K562 (cell line): Measurements from ENCODE around the gene VEZF1. TPM values are rescaled to one million over a fixed set of nuclear protein-coding genes. Genes with fewer than 3 reads are reported as not detected.

Experiments used
- ATF7 ChIP-seq: fragments of 450-650 bp; IDR thresholded peaks from 2 replicates; pipeline ENCODE4 v1.7.1; 2014; ENCODE audit warnings: mild to moderate bottlenecking, moderate library complexity
- CGGBP1 ChIP-seq: fragments of 250-450 bp; sonication (Bioruptor Pico); IDR thresholded peaks from 2 replicates; pipeline ENCODE4 v1.9.0; 2021; ENCODE audit warnings: mild to moderate bottlenecking
- FOSL1 ChIP-seq: fragments of 200-800 bp; sonication (Bioruptor generic); conservative IDR thresholded peaks from 2 replicates; pipeline ENCODE4 v1.6.1; 2016; ENCODE audit warnings: missing genetic modification characterization, missing compliant biosample characterization
- FOXJ2 ChIP-seq: fragments of 200-800 bp; sonication (Bioruptor generic); IDR thresholded peaks from 2 replicates; pipeline ENCODE4 v1.6.1; 2016; ENCODE audit warnings: missing genetic modification characterization, missing compliant biosample characterization
- GABPA ChIP-seq: fragments of 200-800 bp; sonication (Bioruptor generic); conservative IDR thresholded peaks from 2 replicates; pipeline ENCODE4 v1.6.1; 2016; ENCODE audit warnings: low read depth, missing genetic modification characterization, missing compliant biosample characterization
- GTF2B ChIP-seq: IDR thresholded peaks from 2 replicates; pipeline ENCODE4 v1.6.1; 2011; ENCODE audit not compliant: insufficient read length; ENCODE audit errors: extremely low read depth
- HBP1 ChIP-seq: fragments of 450-650 bp; formaldehyde crosslinking; IDR thresholded peaks from 2 replicates; pipeline ENCODE4 v1.4.0; 2022; ENCODE audit warnings: missing genetic modification characterization
- HDAC1 ChIP-seq, 2 experiments: fragments of 450-650 bp; IDR thresholded peaks; 2 replicates each; pipeline ENCODE4 v1.6.1; 2016 to 2017; ENCODE audit warnings: inconsistent platforms in 1 of 2, mild to moderate bottlenecking in 1 of 2, moderate library complexity in 1 of 2
- HNRNPL ChIP-seq: fragments of 200-400 bp; formaldehyde crosslinking; IDR thresholded peaks from 2 replicates; pipeline ENCODE4 v1.6.1; 2017; ENCODE audit warnings: low read depth, mild to moderate bottlenecking, low read length
- MTA3 ChIP-seq: fragments of 450-650 bp; formaldehyde crosslinking; IDR thresholded peaks from 2 replicates; pipeline ENCODE4 v1.6.1; 2017; ENCODE audit warnings: mild to moderate bottlenecking, borderline replicate concordance
- MXD1 ChIP-seq: fragments of 250-450 bp; sonication (Bioruptor Pico); IDR thresholded peaks from 2 replicates; pipeline ENCODE4 v1.8.0; 2021; ENCODE audit warnings: borderline replicate concordance, mild to moderate bottlenecking, moderate library complexity; ENCODE audit not compliant: poor library complexity, severe bottlenecking
- POLR2AphosphoS5 ChIP-seq: IDR thresholded peaks from 2 replicates; pipeline ENCODE4 v1.6.1; 2011; ENCODE audit warnings: mild to moderate bottlenecking, low read depth, low read length, moderate library complexity; ENCODE audit not compliant: control insufficient read depth, insufficient read depth
- SMARCA5 ChIP-seq: fragments of 450-650 bp; IDR thresholded peaks from 2 replicates; pipeline ENCODE4 v1.6.1; 2016
- SMC3 ChIP-seq: conservative IDR thresholded peaks from 2 replicates; pipeline ENCODE4 v1.6.1; 2011; ENCODE audit warnings: low read depth, low read length, improper control_type of control experiment; ENCODE audit not compliant: insufficient read depth
- TEAD4 ChIP-seq, 2 experiments: sonication (generic) in 1 of 2; formaldehyde crosslinking in 1 of 2; IDR thresholded peaks; 2 replicates each; pipeline versions ENCODE4 v1.6.1 to v1.8.0; 2012 to 2022; ENCODE audit warnings: borderline replicate concordance in 1 of 2, inconsistent platforms in 1 of 2, low read length in 1 of 2, mild to moderate bottlenecking in 1 of 2, missing genetic modification reagents in 1 of 2
- TFAM ChIP-seq: fragments of 250-450 bp; sonication (Bioruptor Pico); conservative IDR thresholded peaks from 2 replicates; pipeline ENCODE4 v1.5.0; 2021; ENCODE audit warnings: mild to moderate bottlenecking, moderate library complexity
- ZBTB17 ChIP-seq: fragments of 450-650 bp; formaldehyde crosslinking; IDR thresholded peaks from 2 replicates; pipeline ENCODE4 v1.4.0; 2020; ENCODE audit warnings: mild to moderate bottlenecking
- ZNF561 ChIP-seq: fragments of 450-650 bp; formaldehyde crosslinking; conservative IDR thresholded peaks from 2 replicates; pipeline ENCODE4 v1.4.0; 2020; ENCODE audit warnings: mild to moderate bottlenecking, moderate library complexity
- polyA plus RNA-seq, 8 experiments: library from polyadenylated mRNA; depleted of rRNA in 4 of 8; stranded (reverse) in 5 of 8; unstranded in 3 of 8; fragments of >200 nt; fragmentation: Nextera tagmentation in 2 of 8; fragmentation: Illumina TruSeq in 1 of 8; extraction: Ambion mirVana in 2 of 8; extraction: Trizol in 1 of 8; gene quantifications; 2 replicates each; pipeline versions ENCODE4 v1.2.1 to v1.2.3, GENCODE V29; 2011 to 2014; ENCODE audit warnings: inconsistent platforms in 1 of 8, missing spikeins in 1 of 8
- total RNA-seq, 7 experiments: library from RNA; depleted of rRNA in 6 of 7; stranded (reverse); fragments of >200 nt in 6 of 7; fragmentation: Illumina TruSeq in 2 of 7; extraction: Trizol in 2 of 7; gene quantifications; 2 replicates each; pipeline versions ENCODE4 v1.2.1 to v1.2.3, GENCODE V29; 2011 to 2021; ENCODE audit warnings: low replicate concordance in 1 of 7
- TF ChIP-seq, protein P1 (sequence below): sonication (generic); formaldehyde crosslinking; IDR thresholded peaks from 2 replicates; pipeline ENCODE4 v1.8.1; 2023; ENCODE audit warnings: mild to moderate bottlenecking, missing genetic modification reagents
- TF ChIP-seq, protein P2 (sequence below): fragments of 250-450 bp; sonication (Bioruptor Pico); IDR thresholded peaks from 2 replicates; pipeline ENCODE4 v1.5.0; 2022; ENCODE audit warnings: mild to moderate bottlenecking

Gene VEZF1
- total and polyA plus RNA-seq, 9 of the 15 experiments (the other 6 are each of a cell fraction or from before 2014, with no cell fraction given) = 9.5 to 33.4 (median 22.1) TPM

- TF ChIP-seq MXD1 (CRISPR knock-in tag) (no peak), GABPA (tag) (peak; percentile 81), ATF7 (peak; percentile 97), POLR2AphosphoS5 (peak; percentile 92), SMC3 (0 out of 2 replicates have a peak, but pooled peaks have one; percentile 23), HBP1 (CRISPR knock-in tag) (no peak; the same call in 1 of the 2 replicates), FOXJ2 (tag) (peak; percentile 68), TEAD4 (IDR thresholded peaks at IDR 0.05; ENCODE audit: low read length) (peak; percentile 21), TEAD4 (CRISPR knock-in tag; IDR thresholded peaks at IDR 0.05; ENCODE audit: borderline replicate concordance) (no peak), GTF2B (no peak), ZBTB17 (peak; percentile 10; the same call in 1 of the 2 replicates), SMARCA5 (no peak), HNRNPL (no peak; the same call in 1 of the 2 replicates), FOSL1 (tag) (peak; percentile 53), TFAM (CRISPR knock-in tag) (no peak), CGGBP1 (no peak), HDAC1 (IDR thresholded peaks at IDR 0.05) (no peak; a peak in 1 of 4 replicates), MTA3 (peak; percentile 80), ZNF561 (no peak)
- TF ChIP-seq, protein P1, sequence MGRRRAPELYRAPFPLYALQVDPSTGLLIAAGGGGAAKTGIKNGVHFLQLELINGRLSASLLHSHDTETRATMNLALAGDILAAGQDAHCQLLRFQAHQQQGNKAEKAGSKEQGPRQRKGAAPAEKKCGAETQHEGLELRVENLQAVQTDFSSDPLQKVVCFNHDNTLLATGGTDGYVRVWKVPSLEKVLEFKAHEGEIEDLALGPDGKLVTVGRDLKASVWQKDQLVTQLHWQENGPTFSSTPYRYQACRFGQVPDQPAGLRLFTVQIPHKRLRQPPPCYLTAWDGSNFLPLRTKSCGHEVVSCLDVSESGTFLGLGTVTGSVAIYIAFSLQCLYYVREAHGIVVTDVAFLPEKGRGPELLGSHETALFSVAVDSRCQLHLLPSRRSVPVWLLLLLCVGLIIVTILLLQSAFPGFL (CRISPR knock-in tag) = 0 out of 2 replicates have a peak, but pooled peaks have one; percentile 54
- TF ChIP-seq, protein P2, sequence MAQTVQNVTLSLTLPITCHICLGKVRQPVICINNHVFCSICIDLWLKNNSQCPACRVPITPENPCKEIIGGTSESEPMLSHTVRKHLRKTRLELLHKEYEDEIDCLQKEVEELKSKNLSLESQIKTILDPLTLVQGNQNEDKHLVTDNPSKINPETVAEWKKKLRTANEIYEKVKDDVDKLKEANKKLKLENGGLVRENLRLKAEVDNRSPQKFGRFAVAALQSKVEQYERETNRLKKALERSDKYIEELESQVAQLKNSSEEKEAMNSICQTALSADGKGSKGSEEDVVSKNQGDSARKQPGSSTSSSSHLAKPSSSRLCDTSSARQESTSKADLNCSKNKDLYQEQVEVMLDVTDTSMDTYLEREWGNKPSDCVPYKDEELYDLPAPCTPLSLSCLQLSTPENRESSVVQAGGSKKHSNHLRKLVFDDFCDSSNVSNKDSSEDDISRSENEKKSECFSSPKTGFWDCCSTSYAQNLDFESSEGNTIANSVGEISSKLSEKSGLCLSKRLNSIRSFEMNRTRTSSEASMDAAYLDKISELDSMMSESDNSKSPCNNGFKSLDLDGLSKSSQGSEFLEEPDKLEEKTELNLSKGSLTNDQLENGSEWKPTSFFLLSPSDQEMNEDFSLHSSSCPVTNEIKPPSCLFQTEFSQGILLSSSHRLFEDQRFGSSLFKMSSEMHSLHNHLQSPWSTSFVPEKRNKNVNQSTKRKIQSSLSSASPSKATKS (CRISPR knock-in tag) = no peak
Observed at GRCh38 chr17:58006924-58007780, 19.1 kb upstream of the VEZF1 start, which contains the start of gene SRSF1 (continued).
